ENCODE results near the gene TP53RK.

DNA sequence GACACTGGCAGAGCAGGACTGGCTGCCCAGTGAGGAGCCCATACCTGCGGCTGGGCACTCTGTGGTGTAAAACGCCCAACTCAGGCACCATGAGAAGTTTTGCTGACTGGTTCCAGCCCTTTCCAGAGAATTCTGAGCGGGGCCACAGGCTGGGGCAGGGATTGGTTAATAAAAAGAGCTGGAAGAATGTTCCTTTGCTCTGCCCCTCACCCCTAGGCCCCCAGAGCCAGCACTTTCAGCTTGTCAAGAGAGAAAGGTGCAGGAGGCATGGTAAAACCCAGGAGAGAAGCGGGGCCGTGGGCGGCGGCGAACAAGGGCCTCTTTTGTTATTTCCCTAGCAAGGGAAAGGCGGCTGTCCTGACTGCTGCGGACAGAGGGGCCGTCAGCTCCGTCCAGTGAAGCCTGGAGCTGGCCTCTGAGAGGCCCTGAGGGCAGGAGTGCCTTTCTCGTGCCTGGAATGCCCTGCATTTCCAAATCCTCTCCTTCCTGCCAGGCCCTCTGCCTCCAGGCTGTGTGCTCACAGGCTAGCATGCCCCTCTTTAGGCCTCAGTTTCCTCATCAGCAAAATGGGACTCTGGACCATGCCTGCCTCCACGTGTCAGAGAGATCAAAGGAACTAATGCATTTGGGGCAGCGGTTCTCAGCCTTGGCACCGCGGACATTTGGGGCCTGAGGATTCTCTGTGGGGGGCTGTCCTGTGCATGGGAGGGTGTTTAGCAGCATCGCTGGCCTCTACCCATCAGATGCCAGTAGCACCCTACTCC, 50.9 kb downstream of the TP53RK start:
- TF ChIP-seq, protein P1, sequence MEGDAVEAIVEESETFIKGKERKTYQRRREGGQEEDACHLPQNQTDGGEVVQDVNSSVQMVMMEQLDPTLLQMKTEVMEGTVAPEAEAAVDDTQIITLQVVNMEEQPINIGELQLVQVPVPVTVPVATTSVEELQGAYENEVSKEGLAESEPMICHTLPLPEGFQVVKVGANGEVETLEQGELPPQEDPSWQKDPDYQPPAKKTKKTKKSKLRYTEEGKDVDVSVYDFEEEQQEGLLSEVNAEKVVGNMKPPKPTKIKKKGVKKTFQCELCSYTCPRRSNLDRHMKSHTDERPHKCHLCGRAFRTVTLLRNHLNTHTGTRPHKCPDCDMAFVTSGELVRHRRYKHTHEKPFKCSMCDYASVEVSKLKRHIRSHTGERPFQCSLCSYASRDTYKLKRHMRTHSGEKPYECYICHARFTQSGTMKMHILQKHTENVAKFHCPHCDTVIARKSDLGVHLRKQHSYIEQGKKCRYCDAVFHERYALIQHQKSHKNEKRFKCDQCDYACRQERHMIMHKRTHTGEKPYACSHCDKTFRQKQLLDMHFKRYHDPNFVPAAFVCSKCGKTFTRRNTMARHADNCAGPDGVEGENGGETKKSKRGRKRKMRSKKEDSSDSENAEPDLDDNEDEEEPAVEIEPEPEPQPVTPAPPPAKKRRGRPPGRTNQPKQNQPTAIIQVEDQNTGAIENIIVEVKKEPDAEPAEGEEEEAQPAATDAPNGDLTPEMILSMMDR (IDR thresholded peaks at IDR 0.05) = no peak
- no peak for TF ChIP-seq POLR2A (IDR thresholded peaks at IDR 0.05)

Measured in body of pancreas (tissue), 4 donors.